Measurements from ENCODE around the gene RAD51B.

The RAD51B gene

GRCh38 chr14:67835596-67835995, 16.0 kb downstream of the RAD51B start:
- Histone ChIP-seq H3K36me3 (ENCODE audit: control insufficient read depth, insufficient read depth, low read length) (no peaks in the 10 kb centered on the region), H3K4me3 (ENCODE audit: extremely low read depth, insufficient read depth, low read length, poor library complexity, severe bottlenecking) (no peak overlapping the region), H3K27ac (ENCODE audit: low read depth, low read length, severe bottlenecking) (no peak overlapping the region)

DNA sequence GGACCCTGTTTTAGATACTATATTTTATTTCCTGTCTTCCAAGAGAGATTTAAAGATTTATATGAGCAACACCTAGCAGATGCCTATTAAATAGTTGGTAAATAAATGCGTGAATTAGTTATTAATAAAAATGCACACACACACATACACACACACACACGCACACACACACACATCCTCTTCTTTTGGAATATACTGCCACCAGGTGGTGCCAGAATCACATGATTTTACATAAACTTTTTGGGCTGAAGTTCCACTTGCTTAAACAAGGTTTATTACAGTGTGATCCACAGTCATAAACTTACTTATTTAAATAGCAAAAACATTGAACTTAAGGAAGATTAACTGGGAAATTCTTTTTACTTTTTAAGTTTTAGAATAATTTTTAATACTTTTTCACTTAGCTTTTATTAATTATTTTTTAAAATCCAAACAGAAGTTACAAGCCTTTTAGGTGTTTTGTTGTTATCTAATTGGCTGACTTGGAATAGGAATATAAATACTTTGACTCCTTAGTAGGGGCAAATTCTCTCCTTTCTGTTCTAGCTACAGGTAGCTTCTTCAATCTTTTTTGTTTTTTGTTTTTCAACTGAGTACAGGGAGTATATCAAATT, 17.5 kb downstream of the RAD51B start:
- no peak overlapping the region for H3K4me3 ChIP-seq (ENCODE audit: extremely low read depth, insufficient read depth, low read length, poor library complexity, severe bottlenecking)
- no peaks in the 10 kb centered on the region for H3K36me3 ChIP-seq (ENCODE audit: control insufficient read depth, insufficient read depth, low read length)
- H3K9me3 ChIP-seq (ENCODE audit: control insufficient read depth, low read length): no peaks in the 10 kb centered on the region
- WGBS, 2 experiments (ENCODE audit: insufficient coverage in 2 of 2): 50% methylated on average over 1 of the region's 2 CpGs; no CpG with 5 or more reads in 1 of the 2 experiments
- no peaks in the 10 kb centered on the region for H3K4me1 ChIP-seq (ENCODE audit: control insufficient read depth, insufficient read depth, low read length, poor library complexity, severe bottlenecking)
- H3K27ac ChIP-seq (ENCODE audit: low read depth, low read length, severe bottlenecking): no peak overlapping the region

More at GRCh38 chr14:67835596-67835995, 16.0 kb downstream of the RAD51B start:
- Histone ChIP-seq H3K9me3 (ENCODE audit: control insufficient read depth, low read length) (no peaks in the 10 kb centered on the region), H3K4me1 (ENCODE audit: control insufficient read depth, insufficient read depth, low read length, poor library complexity, severe bottlenecking) (no peaks in the 10 kb centered on the region)

GRCh38 chr14:67846029-67846610, 26.5 kb downstream of the RAD51B start:
- Histone ChIP-seq H3K36me3 (ENCODE audit: control insufficient read depth, insufficient read depth, low read length) (no peaks in the 10 kb centered on the region), H3K4me3 (ENCODE audit: extremely low read depth, insufficient read depth, low read length, poor library complexity, severe bottlenecking) (no peak overlapping the region), H3K9me3 (ENCODE audit: control insufficient read depth, low read length) (peaks cover 15% of the 10 kb centered on the region), H3K4me1 (ENCODE audit: control insufficient read depth, insufficient read depth, low read length, poor library complexity, severe bottlenecking) (no peaks in the 10 kb centered on the region), H3K27ac (ENCODE audit: low read depth, low read length, severe bottlenecking) (no peak overlapping the region)
- WGBS, 2 experiments (ENCODE audit: insufficient coverage in 2 of 2): 88 to 90% methylated on average over 10 to 12 of the region's 17 CpGs

DNA sequence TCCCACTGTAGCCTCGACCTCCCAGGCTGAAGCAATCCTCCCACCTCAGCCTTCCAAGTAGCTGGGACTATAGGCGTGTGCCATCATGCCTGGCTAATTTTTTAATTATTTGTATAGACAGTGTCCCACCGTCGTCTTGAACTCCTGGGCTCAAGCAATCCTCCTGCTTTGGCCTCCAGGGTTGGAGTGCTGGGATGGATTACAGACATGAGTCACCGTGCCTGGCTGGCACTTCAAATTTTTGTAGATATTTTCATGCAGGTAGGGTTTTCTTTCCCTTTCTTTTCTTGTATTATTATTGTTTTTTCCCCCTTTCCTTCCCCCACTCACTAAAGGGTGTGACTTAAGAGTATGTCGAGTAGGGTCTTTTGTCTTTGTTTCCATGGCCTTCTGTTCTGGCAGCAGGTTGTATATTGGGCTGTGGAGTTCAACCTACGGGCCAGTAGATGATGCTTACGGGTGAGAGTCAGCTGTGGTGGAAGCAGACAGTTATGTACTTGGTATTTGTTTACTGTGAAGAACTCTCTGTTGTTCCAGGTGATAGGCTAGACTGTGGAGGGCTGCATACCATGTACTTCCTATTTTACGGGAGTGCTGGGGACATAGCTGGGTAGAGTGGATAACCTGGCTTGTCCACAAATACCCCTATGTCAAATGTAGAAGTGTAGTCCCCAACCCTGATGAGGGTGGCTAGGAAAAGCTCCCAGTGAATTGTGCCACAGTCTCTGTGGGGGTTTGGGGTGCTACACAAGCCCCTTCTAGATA, 30.7 kb downstream of the RAD51B start:
- 83 to 96% methylated on average over 4 to 5 of the region's 9 CpGs for WGBS, 2 experiments (ENCODE audit: insufficient coverage in 2 of 2)
- peaks cover 11% of the 10 kb centered on the region for H3K9me3 ChIP-seq (ENCODE audit: control insufficient read depth, low read length)
- H3K4me3 ChIP-seq (ENCODE audit: extremely low read depth, insufficient read depth, low read length, poor library complexity, severe bottlenecking): no peak overlapping the region
- H3K4me1 ChIP-seq (ENCODE audit: control insufficient read depth, insufficient read depth, low read length, poor library complexity, severe bottlenecking): no peaks in the 10 kb centered on the region
- no peak overlapping the region for H3K27ac ChIP-seq (ENCODE audit: low read depth, low read length, severe bottlenecking)
- no peaks in the 10 kb centered on the region for H3K36me3 ChIP-seq (ENCODE audit: control insufficient read depth, insufficient read depth, low read length)

- Histone ChIP-seq H3K4me1 (ENCODE audit: control insufficient read depth, insufficient read depth, low read length, poor library complexity, severe bottlenecking) (no peaks in the 10 kb centered on the region), H3K9me3 (ENCODE audit: control insufficient read depth, low read length) (peaks cover 6% of the 10 kb centered on the region), H3K27ac (ENCODE audit: low read depth, low read length, severe bottlenecking) (no peak overlapping the region), H3K36me3 (ENCODE audit: control insufficient read depth, insufficient read depth, low read length) (no peaks in the 10 kb centered on the region), H3K4me3 (ENCODE audit: extremely low read depth, insufficient read depth, low read length, poor library complexity, severe bottlenecking) (no peak overlapping the region)
- 88 to 90% methylated on average over 7 to 9 of the region's 9 CpGs for WGBS, 2 experiments (ENCODE audit: insufficient coverage in 2 of 2)
Measured at GRCh38 chr14:67851785-67852410, 32.3 kb downstream of the RAD51B start.

DNA sequence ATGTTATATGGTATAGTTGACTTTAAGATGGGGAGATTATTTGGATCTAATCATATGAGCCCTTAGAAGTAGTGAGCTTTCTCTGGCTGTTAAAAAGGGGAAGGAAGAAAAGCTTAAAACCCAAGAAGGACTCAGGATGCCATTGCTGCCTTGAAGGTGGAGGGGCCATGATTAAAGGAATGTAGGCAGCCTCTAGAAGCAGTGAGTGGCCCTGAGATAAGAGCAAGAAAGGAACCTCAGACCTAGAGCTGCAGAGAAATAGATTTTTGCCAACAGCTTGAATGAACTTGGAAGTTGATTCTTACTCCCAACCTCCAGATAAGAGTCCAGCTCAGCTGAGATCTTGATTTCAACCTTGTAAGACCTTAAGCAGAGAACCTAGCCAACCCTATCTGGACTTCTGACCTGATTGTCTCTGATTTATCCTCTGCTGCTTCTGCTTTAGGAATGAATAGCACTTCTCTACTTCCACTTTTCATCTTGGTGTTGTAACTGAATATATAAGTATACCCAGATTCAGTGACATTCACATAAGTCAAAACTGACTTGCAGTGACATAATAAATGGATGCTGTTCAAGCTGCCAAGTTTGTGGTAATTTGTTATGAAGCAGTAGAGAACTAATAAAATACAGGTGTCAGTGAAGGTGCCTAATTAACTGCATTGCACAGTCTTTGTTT, 33.5 kb downstream of the RAD51B start:
- no peak overlapping the region for H3K4me3 ChIP-seq (ENCODE audit: extremely low read depth, insufficient read depth, low read length, poor library complexity, severe bottlenecking)
- no peak overlapping the region for H3K27ac ChIP-seq (ENCODE audit: low read depth, low read length, severe bottlenecking)
- H3K4me1 ChIP-seq (ENCODE audit: control insufficient read depth, insufficient read depth, low read length, poor library complexity, severe bottlenecking): no peaks in the 10 kb centered on the region
- H3K36me3 ChIP-seq (ENCODE audit: control insufficient read depth, insufficient read depth, low read length): no peaks in the 10 kb centered on the region
- H3K9me3 ChIP-seq (ENCODE audit: control insufficient read depth, low read length): peaks cover 3% of the 10 kb centered on the region

DNA sequence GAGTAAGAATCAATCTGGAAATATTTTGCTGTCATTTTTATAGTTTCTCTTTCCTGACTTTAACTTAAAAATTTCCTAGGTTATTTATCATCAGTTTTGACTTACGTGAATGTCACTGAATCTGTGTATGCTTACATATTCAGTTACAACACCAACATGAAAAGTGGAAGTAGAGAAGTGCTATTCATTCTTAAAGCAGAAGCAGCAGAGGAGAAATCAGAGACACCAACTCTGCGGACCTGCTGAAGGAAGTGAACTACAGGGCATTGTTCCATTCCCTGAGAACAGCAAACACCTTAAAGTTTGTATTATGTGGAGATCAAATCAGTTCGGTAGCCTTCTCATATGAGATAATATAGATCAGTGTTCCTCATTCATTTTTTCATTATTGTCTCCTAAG, 34.1 kb downstream of the RAD51B start:
- Histone ChIP-seq H3K4me3 (ENCODE audit: extremely low read depth, insufficient read depth, low read length, poor library complexity, severe bottlenecking) (no peak overlapping the region), H3K27ac (ENCODE audit: low read depth, low read length, severe bottlenecking) (no peak overlapping the region), H3K36me3 (ENCODE audit: control insufficient read depth, insufficient read depth, low read length) (no peaks in the 10 kb centered on the region), H3K4me1 (ENCODE audit: control insufficient read depth, insufficient read depth, low read length, poor library complexity, severe bottlenecking) (no peaks in the 10 kb centered on the region), H3K9me3 (ENCODE audit: control insufficient read depth, low read length) (peaks cover 1% of the 10 kb centered on the region)
- 100% methylated on average over 1 of the region's 3 CpGs; no CpG with 5 or more reads in 1 of the 2 experiments for WGBS, 2 experiments (ENCODE audit: insufficient coverage in 2 of 2)

DNA sequence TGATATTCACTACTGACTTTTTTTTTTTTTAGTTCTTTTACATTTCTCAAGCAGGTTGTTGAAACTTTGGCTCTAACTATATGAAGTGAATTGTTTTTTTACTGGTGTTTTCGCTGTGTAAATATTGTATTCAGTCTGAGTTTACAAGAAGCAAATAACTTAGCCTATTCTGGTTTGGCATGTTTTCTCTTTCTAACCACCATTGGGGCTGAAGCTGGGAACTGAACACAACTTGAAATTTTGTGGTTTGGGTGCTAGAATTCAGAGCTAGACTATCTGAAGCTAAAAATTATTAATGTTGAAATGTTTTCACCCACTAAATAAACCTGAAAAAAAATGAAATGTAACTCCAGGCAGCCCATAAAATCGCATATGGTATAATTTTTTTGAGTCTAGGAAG, 37.2 kb downstream of the RAD51B start:
- Histone ChIP-seq H3K9me3 (ENCODE audit: control insufficient read depth, low read length) (no peaks in the 10 kb centered on the region), H3K27ac (ENCODE audit: low read depth, low read length, severe bottlenecking) (no peak overlapping the region), H3K36me3 (ENCODE audit: control insufficient read depth, insufficient read depth, low read length) (no peaks in the 10 kb centered on the region), H3K4me3 (ENCODE audit: extremely low read depth, insufficient read depth, low read length, poor library complexity, severe bottlenecking) (no peak overlapping the region), H3K4me1 (ENCODE audit: control insufficient read depth, insufficient read depth, low read length, poor library complexity, severe bottlenecking) (no peaks in the 10 kb centered on the region)
- no CpG with 5 or more reads among the region's 2 CpGs for WGBS, 2 experiments (ENCODE audit: insufficient coverage in 2 of 2)

GRCh38 chr14:67857778-67858350, 38.3 kb downstream of the RAD51B start:
- no peaks in the 10 kb centered on the region for H3K36me3 ChIP-seq (ENCODE audit: control insufficient read depth, insufficient read depth, low read length)
- WGBS, 2 experiments (ENCODE audit: insufficient coverage in 2 of 2): 91 to 98% methylated on average over 18 to 19 of the region's 20 CpGs
- no peaks in the 10 kb centered on the region for H3K4me1 ChIP-seq (ENCODE audit: control insufficient read depth, insufficient read depth, low read length, poor library complexity, severe bottlenecking)
- no peaks in the 10 kb centered on the region for H3K9me3 ChIP-seq (ENCODE audit: control insufficient read depth, low read length)
- H3K27ac ChIP-seq (ENCODE audit: low read depth, low read length, severe bottlenecking): no peak overlapping the region
- no peak overlapping the region for H3K4me3 ChIP-seq (ENCODE audit: extremely low read depth, insufficient read depth, low read length, poor library complexity, severe bottlenecking)

DNA sequence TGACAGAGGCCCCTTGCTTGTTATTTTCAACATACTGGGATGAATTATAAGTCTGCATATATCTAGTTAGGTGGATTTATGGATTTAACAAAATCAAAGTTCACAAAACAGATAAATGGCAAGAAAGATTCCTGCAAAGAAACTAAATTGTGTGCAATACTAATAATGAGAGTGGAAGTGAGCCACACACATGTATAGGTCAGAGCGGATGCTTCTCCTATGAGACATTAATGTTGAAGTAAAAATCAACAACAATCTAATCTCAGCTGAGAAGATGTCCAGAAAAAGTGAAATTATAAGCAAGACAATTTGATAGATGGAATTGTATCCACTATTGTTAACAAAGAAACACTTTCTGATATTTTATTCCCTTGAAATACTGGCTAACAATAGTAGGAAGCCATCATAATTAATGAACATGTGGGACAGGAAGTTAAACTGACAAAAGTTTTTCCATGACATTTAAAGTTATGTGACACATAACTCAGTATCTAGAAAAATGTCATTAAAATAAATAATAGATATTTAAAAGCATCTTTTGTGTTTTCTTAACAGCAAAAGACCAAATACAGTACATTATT, 39.7 kb downstream of the RAD51B start:
- Histone ChIP-seq H3K27ac (ENCODE audit: low read depth, low read length, severe bottlenecking) (no peak overlapping the region), H3K4me1 (ENCODE audit: control insufficient read depth, insufficient read depth, low read length, poor library complexity, severe bottlenecking) (no peaks in the 10 kb centered on the region), H3K36me3 (ENCODE audit: control insufficient read depth, insufficient read depth, low read length) (no peaks in the 10 kb centered on the region), H3K4me3 (ENCODE audit: extremely low read depth, insufficient read depth, low read length, poor library complexity, severe bottlenecking) (no peak overlapping the region), H3K9me3 (ENCODE audit: control insufficient read depth, low read length) (no peaks in the 10 kb centered on the region)
- no CpG with 5 or more reads among the region's 1 CpG for WGBS, 2 experiments (ENCODE audit: insufficient coverage in 2 of 2)

All from mesodermal cell (in vitro differentiated cells).